GM12875 (cell line): ENCODE measurements around the gene ZBTB18.

Experiments
- H3K4me3 ChIP-seq: one replicate; pipeline ENCODE4 v1.5.1; 2011; ENCODE audit warnings: low read depth, low read length, control low read depth
- CTCF ChIP-seq: IDR thresholded peaks from 2 replicates; pipeline ENCODE4 v1.5.1; 2011; ENCODE audit warnings: low read depth, mild to moderate bottlenecking, control low read depth, inconsistent platforms, low read length, moderate library complexity, borderline replicate concordance; ENCODE audit not compliant: insufficient read depth

Gene ZBTB18

GRCh38 chr1:244082969-244083368, 31.9 kb downstream of the ZBTB18 start:
- no peak for TF ChIP-seq CTCF
- no peak overlapping the region for H3K4me3 ChIP-seq

GRCh38 chr1:244083383-244083943, 32.4 kb downstream of the ZBTB18 start:
- no peak overlapping the region for H3K4me3 ChIP-seq
- TF ChIP-seq CTCF = no peak

GRCh38 chr1:244084763-244085162, 33.7 kb downstream of the ZBTB18 start:
- H3K4me3 ChIP-seq = no peak overlapping the region
- TF ChIP-seq CTCF = no peak

GRCh38 chr1:244085891-244086290, 34.8 kb downstream of the ZBTB18 start:
- H3K4me3 ChIP-seq = no peak overlapping the region
- TF ChIP-seq CTCF = no peak

GRCh38 chr1:244087021-244087560, 36.0 kb downstream of the ZBTB18 start:
- H3K4me3 ChIP-seq = no peak overlapping the region
- TF ChIP-seq CTCF = no peak

GRCh38 chr1:244087611-244088010, 36.5 kb downstream of the ZBTB18 start:
- H3K4me3 ChIP-seq = no peak overlapping the region
- no peak for TF ChIP-seq CTCF

- no peak overlapping the region for H3K4me3 ChIP-seq
These were observed 37.1 kb downstream of the ZBTB18 start for GRCh38 chr1:244088161-244088560.

More at GRCh38 chr1:244088161-244088560, 37.1 kb downstream of the ZBTB18 start:
- TF ChIP-seq CTCF = no peak
